ENCODE results near the gene RAP1A.
"Not testable (repeated sequence)": the region's sequence is repeated elsewhere in the genome, so short reads cannot be mapped to it uniquely, and the experiment has no call there.

RAP1A gene

DNA sequence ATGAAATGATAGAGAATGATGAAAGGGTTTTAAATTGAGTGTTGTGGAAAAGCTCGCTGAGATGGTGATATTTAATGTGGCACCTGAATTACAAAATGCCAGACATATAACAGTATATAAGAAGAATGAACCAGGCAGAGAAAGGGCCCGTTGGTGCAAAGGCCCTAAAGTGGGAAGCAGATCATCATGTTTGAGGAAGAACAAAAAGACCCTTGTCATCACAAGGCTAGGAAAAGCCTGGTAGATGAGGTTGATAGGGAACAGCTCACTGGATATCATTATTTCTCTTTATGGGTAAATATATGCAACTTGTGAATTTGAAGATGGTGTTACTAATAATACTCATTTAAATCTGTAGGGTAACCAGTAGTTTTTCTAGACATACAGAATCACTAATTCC lies 11.0 kb downstream of the RAP1A start:
- DNase-seq, result no peak

DNA sequence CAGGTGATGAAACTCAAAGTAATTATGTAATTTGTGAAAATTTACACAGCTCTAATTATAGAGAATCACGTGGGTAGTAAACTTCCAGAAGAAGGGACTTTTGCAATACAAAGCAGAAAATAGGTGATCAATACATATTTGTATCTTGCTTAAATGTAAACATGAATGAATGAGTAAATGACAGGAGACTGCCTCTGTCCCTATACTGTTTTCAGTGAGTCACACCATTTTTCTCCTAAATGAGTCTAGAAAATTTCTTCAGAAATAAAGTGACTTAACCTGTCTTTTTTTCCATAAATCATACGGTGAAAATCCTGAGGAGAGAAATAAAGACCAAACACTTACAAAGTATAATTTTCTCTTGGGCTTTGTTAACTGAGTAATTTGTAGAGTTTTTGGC lies 11.9 kb downstream of the RAP1A start:
- DNase-seq, result no peak

DNA sequence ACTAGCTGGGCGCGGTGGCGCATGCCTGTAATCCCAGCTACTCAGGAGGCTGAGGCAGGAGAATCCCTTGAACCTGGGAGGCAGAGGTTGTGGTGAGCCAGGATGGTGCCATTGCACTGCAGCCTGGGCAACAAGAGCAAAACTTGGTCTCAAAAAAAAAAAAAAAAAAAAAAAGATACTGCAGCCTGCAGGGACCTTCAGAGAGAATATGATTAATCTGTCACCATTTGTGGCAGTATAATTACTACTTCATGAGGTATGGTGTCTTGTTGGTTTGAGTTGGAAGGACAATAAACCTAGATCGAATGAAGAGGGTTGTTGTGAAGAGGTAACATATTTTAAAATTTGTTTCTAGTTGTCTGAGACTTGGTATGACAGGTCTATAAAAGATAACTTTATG lies 13.2 kb downstream of the RAP1A start:
- DNase-seq, result not testable (repeated sequence)

DNA sequence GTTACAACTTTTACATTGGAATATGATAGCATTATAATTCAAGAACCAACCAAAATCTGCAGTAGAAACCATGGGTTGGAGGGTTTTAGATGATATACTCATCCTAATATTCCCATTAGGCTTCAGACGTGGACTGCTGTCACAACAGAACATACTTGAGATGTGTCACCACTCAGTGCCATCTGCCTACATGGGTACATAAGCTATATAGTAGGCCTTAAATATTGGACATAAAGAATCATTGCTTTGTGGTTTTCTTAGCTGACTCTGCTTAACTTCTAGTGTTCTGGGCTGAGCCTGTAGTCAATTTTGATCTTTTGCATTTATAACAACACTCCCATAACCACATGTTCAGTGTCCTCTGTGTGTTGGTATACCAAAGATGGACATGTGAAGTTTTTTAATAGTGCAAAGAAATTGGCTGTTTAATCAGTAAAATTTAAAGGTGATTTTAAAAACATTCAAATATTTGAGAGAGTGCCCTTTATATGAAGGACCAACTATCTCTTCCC lies 14.2 kb downstream of the RAP1A start:
- DNase-seq, result no peak

DNA sequence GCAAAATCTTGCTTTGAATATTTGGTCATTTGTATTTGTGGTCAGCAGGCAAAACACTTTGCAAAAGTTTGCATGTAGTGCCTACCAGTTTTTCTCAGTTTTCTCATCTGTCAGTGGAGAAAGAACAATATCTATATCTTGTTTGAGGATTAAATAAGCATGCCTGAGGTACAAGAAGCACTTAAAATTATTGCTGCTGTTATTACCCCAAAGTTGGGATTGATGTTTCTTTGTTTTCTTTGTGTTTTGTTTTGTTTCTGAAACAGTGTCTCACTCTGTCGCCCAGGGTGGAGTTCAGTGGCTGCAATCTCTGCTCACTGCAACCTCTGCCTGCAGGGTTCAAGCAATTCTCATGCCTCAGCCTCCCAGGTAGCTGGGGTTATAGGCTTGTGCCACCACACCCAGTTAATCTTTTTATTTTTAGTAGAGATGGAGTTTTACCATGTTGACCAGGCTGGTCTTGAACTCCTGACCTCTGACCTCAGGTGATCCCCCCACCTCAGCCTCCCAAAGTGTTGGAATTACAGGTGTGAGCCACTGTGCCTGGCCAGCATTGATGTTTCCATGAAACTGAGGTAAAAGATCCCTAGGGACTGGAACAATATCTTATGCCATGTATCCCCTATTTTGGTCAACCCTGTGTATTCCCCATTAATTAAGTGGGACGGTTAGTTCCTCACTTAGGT lies 15.9 kb downstream of the RAP1A start:
- DNase-seq, result no peak

DNA sequence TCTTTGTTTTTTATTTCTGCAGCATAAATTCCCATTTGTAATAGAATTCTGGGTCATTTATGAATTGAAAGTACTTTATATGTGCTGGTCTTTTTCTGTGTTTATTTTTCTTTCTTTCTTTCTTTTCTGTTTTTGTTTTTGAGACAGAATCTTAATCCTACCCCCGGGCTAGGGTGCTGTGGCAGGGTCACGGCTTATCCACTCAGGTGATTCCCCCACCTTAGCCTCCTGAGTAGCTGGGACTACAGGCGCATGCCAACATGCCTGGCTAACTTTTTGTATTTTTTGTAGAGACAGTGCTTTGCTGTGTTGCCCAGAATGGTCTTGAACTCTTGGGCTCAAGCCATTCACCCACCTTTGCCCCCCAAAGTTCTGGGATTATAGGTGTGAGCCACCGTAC lies 18.7 kb downstream of the RAP1A start:
- DNase-seq, result no peak

DNA sequence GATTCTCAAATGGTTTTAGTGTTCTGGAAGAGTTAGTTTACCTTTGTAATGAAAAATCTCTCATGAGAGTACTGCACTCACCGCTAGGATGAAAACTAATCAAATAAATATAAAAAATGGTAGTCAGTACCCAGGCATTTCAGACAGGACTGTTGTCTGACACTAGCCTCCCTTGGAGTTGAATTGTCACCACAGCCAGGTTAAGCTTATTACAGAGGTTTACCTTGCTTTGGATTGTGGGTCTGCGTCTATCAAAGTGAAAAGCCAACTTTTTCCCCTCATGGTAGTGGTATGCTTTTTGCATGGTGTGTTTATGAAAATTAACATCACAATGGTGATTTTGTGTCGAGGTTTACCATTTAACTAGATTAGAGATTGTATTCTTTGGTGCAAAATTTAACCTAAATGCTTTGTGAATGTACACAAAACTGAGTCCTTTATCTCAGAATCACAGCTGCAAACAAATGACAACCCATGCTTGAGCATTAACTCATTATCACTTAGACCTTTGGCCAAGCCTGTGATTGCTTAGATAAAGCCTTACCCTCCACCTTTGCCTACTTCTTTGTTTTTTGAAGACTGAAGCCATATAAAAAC lies 20.1 kb downstream of the RAP1A start:
- no peak for DNase-seq

DNA sequence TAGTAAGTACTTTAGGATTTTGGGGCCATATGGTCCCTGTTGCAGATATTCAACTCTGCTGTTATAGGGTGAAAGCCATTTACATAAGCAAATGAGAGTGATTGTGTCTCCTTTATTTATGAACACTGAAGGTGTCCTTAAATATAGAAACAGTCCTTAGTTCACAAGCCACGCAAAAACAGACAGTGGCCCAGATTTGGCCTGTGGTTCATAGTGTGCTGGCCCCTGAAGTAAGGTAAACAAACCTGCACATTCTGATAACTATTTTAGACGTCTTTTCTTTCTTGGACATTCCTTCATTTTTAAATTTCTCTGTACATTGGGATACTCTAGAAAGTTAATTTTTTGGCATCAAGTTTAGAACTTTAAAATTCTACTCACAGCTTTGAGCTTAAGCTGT lies 23.5 kb downstream of the RAP1A start:
- DNase-seq, result no peak

DNA sequence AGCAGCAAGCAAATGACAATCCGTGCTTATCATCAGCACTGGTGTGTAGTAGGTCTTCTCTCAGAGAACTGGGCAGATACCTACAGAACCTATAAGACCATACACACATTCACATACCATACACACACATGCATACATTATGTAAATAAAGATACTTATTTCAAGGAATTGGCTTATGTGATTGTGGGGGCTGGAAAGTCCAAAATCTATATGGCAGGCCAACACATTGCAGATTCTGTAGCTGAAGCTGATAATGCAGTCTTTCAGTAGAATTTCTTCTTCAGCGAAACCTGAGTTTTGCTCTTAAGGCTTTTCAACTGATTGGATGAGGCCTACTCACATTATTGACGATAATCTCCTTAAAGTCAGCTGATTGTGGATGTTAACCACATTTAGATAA lies 24.1 kb downstream of the RAP1A start:
- no peak for DNase-seq

DNA sequence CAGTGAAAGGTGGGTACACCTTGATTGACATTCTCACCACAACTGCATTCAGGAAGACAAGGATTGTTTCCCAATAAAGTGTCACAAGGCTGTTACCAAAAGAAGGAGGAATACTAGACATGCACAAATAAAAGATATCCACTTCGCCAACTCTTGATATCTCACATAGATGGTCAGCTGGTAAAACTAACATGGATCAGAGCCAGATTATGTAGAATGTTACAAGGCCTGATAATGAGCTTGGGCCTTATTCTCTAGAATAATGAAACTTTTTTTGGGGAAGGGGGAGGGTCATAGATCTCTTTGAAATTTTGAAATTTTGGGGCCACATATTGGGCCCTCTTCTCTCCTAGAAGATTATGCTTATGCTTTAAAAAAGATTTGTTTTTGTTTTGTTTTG lies 24.9 kb downstream of the RAP1A start:
- no peak for DNase-seq

DNA sequence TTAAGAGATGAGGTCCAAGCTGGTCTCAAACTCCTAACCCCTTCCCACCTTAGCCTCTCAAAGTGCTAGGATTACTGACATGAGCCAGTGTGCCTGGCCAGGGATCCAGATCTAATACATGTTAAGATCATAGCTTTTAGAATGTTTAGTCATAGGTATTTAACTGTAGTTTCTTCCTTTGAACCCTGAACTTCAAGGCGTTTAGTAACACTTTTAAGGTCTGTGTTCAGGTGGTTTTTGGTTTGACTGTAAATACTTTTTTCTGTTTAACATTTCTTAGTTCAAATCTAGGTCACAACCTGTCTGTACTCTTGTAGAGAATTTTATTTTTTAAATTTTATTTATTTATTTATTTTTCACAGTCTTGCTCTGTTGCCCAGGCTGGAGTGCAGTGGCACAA lies 28.1 kb downstream of the RAP1A start:
- no peak for DNase-seq

DNA sequence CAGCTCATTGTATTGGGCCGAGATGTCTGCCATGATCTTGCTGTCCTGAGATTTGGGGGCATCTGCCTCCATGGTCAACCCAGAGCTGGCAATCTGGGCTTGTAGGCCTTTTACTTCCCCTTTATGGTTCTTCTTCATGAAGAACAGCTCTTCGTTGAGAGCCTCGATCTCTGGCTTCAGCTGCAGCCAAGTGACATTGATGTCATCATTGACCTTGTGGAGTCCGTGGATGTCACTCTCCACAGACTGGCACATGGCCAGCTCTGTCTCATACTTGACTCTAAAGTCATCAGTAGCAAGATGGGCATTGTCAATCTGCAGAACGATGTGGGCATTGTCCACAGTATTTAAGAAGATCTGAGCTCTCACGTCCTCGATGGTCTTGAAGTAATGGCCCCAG lies 29.2 kb downstream of the RAP1A start:
- no peak for DNase-seq

DNA sequence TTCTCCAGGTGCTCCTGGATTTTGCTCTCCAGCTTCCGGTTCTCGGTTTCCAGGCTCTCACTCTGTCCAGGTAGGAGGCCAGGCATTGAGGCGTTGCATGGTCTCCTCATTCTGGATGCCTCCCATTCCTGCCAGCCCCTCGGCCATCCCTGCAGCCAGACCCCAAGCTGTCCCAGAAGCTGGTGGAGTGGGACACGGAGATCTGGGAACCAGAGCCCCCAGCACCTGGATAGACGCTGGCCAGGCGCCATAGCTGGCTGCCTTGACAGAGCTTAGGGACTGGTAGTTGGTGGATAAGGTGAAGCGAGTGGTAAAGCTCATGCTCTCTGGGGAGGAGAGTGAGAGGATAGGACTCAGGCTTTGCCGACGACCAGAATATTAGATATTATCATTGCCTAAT lies 29.6 kb downstream of the RAP1A start:
- DNase-seq, result no peak

DNA sequence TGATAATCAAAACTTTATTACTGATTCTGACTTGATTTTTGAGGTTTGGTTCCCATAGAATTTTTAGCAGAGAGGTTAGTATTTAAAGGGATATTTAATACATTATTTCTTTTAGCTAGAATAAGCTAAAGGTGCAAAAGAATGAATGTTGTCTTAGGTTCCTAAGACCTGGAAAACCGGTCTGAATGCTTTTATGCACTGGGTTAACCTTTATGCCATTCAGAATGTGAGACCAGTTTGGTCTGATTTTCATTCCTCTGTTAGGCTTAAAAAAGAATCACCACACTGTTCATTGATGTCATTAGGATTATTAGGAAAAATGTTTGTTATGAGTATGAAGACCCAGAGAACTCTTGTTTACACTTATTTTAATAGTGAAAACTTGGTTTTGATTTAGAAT lies 30.1 kb downstream of the RAP1A start:
- DNase-seq, result no peak

DNA sequence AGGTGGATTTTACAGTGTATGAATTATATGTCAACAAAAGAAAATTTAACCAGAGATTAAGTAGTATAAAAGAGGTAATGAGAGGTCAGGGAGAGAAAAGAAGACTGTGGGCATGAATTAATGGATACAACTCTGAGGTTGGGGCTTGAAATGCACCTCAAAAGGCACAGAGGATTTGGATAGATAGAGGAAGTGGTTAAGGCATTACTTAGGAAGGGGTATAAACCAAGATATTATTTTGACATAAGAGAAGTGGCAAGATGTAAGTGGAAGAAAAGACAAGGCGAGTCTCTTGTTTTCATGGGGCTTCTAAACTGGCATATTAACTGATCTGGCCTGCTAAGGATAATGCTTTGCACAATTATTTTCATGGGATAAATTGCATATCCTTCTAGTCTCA lies 34.1 kb downstream of the RAP1A start:
- peak; percentile 80 for DNase-seq

DNA sequence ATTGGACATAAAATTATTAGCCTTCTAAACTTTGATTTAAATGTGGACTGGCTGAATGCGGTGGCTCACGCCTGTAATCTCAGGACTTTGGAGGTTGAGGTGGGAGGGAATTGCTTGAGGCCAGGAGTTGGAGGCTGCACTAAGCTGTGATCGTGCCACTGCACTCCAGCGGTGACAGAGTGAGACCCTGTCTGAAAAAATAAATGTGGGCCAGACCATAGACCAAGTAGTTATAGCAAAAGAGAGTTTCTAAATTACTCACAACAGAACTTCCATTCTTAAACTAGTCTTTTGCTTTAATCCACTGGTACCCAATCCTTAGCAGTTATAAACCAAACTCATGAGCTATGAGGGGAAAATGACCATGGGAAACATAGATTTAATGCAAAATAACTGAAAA lies 35.2 kb downstream of the RAP1A start:
- DNase-seq, result no peak

DNA sequence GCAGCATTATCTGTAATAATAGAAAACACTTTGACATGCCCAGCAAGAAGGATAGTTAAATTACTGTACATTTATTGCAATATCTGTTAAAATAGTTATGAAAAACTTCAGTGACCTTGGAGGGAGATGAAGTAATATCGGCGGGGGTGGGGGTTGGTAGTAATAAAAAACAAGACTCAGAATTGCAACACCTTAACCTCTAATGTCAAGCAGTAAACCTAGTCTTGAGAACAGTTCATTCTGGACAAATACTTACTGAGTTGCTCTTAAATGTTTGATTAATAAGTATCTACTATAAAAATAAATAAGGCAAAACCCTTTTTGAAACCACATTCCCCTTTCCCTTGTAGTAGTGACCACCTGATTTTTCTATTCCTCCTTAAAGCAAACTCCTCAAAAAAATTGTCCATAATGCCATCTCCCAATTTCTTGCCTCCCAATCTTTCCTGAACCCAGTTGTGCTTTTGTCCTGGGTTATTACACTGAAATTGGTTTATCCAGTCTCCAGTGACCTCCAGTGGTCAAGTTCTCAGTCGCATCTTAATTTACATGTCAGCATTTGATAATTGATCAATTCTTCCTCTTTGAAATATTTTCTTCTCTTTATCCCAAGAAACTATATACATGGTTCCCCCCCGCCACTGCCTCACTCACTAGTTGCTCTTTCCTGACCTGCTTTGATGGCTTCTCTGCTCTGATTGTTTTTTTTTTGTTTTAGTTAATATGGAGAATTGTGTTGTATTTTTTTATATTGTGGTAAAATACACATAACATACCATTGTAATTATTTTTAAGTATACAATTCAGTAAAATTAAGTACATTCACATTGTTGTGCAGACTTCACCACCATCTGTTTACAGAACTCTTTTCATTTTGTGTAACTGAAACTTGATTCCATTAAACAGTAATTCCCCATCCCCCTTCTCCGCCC lies 36.8 kb downstream of the RAP1A start:
- DNase-seq, result peak in 1 of 2 experiments; percentile 53

DNA sequence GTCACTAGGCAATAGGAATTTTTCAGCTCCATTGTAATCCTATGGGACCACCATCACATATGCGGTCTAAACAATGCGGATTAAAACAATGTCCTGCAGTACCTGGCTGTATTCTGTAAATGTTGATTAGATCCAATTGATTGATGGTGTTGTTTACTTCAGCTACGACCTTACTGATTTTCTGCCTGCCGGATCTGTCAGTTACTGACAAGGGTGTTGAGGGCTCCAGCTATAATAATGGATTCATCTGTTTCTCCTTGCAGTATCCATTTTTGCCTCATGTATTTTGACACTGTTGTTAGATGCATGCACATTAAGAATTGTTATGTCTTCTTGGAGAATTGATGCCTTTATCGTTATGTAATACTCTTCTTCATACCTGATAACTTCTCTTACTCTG lies 39.0 kb downstream of the RAP1A start:
- no peak for DNase-seq

DNA sequence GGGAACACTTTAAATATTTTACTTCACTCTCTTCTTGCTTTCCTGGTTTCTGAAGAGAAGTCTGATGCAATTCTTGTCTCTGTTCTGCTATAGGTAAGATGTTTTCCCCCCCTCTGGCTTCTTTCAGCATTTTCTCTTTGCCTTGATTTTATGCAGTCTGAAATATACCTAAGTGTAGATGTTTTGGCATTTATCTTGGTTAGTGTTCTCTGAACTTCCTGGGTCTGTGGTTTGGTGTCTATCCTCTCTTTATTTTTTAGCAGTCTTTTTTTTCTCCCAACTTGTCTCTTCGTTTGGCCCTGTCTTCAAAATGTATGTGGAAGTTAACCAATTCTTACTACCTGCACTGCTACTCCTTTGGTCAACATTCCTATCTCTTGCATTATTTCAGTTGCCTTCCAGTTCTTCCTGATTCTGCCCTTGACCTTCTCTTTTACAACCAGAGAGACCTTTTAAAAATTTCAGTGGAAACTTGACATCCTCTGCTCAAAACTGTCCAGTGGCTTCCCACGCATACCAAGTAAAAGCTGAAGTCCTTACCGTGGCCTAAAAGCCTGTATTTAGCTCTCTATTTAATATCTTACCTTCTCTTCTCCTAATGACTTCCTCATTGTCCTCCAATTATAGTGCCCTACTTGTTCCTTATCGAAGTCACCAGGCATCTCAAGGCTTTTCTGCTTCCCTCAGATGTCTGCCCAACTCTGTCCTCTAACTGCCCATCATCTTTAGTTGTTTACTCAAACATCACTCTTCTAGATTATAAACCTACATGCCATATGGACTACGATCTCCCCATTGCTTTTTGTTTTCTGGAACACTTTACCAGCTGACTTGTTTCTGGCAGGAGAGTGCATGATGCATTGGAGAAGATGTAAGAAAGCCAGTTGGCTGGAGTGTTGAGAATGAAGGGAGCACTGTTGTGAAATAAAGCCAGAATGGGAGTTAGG lies 40.9 kb downstream of the RAP1A start:
- no peak for DNase-seq

DNA sequence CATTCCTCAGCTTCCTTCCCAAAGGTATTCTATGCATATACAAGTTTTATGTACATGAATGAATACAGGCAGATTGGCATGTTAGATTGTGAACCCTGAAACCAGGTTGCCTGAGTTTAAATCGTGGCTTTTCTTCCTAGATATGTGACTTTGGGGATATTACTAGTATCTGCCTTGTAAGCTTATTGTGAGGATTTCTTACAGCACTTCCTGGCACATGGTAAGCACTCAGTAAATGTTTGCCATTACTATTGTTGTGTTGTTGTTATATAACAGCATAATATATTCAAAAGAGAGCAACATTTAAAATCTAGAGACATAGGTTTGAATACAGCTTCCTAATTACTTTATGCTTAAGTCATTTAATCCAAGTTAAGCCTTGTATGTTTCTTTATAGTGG lies 45.1 kb downstream of the RAP1A start:
- DNase-seq, result no peak

DNA sequence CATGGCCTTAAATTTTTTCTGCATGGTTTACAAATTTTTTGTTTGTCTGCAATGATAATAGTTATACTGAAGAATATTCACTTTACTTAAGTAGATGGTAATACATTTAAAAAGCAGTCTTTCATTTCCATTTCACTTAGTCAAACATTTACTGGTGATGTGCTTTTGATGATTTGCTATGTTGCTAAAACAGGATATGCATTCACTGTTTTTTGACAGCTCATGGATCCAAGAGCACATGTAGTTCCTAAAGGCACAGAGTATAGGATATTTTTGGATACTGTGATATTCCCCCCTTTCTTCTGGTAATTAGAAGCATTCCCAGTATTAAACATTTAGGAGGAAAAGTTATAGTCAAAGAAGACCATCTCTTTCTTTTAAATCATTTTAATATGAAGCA lies 45.9 kb downstream of the RAP1A start:
- no peak for DNase-seq

DNA sequence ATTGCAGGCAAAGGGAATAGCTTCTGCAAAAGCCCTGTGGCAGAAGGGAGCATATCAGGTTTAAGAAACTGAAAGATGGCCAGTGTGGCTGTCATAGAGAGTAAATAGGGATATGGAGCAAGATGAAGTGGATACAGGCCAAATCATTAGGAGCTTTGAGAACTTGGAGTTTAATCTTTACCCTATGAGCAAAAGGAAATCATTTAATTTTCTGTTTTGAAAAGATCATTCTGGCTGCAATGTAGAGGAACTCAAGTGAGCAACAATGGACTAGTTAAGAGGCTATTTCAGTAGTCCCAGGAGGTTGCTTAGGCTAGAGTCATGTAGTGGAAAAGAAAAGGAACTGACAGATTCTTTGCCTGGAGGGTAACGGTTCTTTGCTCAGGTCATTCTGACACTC lies 47.2 kb downstream of the RAP1A start:
- DNase-seq, result no peak

DNA sequence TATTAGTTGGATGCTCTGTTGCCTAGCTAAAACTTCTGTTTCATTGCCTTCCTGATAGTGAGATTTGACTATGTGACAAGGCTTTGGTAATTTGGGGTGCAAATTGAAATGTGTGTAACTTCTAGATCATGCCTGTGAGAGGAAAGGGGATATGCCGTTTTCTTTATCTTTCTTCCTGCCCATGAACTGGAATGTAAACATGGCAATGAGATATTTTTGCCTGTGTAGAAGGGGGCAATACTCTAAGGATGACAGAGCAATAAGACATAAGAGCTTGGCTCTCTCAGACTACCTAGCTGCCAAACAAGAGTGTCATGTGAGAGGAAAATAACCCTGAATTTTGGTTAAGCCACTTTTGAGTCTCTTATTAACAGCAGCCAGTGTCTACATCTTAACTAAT lies 49.7 kb downstream of the RAP1A start:
- DNase-seq, result no peak
